ENCODE measurements around the gene ADAMTS8. TPM values are rescaled to one million over a fixed set of nuclear protein-coding genes. Genes with fewer than 3 reads are reported as not detected.
A peak's percentile ranks its signal among the peaks of the same experiment; 100 is the strongest.

ADAMTS8 gene
- 0.13 and 0.16 TPM in 2 replicates for total RNA-seq
- 0.57 TPM for polyA plus RNA-seq (2012)

- DNase-seq (ENCODE audit: low read depth) = no peak
These were observed at the start of gene ADAMTS8 for GRCh38 chr11:130428316-130429119. TSS of gene ADAMTS8 (minus strand) at chr11:130428609. CDS start at chr11:130428286, 323 bp downstream.

DNA sequence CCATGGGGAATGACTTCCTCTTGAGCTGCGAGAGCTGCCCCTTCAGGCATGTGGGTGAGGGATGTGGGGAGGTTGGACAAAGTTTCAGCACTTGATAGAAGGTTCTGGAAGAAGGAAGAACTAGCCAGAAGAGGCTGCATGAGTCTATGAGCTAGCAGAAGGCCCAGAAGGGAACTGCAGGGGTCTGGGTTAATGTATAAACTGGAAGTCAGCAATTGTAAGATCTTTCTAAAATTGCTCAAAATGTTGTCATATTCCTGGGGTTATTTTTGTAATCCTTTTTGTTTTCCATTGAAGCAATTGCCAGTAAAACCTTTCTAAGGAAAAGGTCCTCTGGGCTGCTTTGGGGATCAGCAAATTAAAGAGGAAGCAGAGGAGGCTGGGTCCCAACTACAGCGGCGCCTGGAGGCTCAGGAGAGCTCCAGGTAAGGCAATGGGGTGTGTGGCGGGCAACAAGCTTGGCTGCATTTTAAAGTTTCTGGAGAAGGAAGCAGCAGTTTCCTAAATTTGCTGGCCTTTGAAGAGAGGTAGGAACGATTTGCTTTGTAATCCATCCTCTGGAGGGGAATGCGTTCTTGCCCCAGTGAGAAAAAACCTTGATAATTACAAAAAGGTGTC is 49.3 kb upstream of the ADAMTS8 start:
- DNase-seq (ENCODE audit: low read depth) = peak; percentile 12

DNA sequence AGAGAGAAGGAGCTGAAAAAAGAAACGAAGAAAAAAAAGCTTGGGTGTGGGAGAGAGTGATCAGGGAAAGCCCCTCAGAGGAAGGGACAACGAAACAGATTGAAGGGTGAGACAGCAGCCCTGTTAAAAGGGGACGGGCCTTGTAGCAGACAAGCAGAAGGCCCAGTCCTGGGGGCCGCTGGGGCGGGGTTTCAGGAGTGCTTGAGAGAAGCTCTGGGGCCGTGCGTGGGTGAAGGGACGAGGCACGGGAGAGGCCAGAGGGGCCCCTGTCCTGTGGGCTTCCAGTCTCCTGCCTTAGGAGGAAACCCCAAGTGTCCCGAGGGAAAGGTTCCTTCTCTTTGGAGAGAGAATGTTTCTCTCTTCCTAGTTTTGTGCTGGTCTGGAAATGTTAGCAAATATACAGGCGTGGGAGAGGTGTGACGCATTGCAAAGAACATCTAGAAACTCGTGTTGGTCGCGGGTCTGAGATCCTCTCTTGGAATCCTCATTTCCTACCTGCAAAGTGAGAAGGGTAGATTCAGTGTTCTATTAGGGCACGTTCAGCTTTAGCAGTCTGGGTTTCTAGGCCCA is 48.6 kb upstream of the ADAMTS8 start:
- DNase-seq (ENCODE audit: low read depth) = no peak

- DNase-seq (ENCODE audit: low read depth) = peak; percentile 39
These were observed 48.0 kb upstream of the ADAMTS8 start for GRCh38 chr11:130476200-130476921.

- peak; percentile 10 for DNase-seq (ENCODE audit: low read depth)
These were observed 47.1 kb upstream of the ADAMTS8 start for GRCh38 chr11:130475426-130476053.

GRCh38 chr11:130474637-130475400 is 46.4 kb upstream of the ADAMTS8 start:
- peak; percentile 55 for DNase-seq (ENCODE audit: low read depth)

DNA sequence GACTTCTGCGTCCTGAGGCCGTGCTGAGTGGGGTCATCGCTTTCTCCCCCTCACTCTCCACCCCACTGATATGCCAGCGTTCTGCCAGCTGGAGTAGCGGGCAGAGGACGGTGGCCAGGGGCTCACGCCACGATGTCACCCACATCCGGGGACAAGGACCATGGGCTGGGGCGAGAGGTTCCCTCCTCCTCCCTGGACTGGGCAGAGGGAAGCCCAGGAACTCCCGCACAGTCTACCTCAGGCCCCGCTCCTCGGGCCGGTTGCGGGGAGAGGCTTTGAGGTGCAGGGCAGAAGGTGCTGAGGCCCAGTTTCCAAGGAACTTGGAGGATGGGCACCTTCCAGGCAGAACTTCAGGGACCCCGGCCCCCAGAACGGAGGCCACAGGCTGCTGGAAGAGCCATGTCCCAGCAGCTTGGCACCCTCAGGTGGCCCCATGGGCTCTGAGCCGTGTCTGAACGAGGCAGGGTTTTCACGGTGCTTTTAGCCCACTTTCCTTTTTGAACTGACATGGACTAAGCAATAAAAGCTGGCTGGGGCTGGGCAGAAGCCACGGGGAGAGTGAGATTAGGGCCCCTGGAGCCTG is 45.5 kb upstream of the ADAMTS8 start:
- DNase-seq (ENCODE audit: low read depth) = no peak

- no peak for DNase-seq (ENCODE audit: low read depth)
These were observed 44.8 kb upstream of the ADAMTS8 start for GRCh38 chr11:130473056-130473794.

- DNase-seq (ENCODE audit: low read depth) = no peak
These were observed 44.1 kb upstream of the ADAMTS8 start for GRCh38 chr11:130472434-130472961.

DNA sequence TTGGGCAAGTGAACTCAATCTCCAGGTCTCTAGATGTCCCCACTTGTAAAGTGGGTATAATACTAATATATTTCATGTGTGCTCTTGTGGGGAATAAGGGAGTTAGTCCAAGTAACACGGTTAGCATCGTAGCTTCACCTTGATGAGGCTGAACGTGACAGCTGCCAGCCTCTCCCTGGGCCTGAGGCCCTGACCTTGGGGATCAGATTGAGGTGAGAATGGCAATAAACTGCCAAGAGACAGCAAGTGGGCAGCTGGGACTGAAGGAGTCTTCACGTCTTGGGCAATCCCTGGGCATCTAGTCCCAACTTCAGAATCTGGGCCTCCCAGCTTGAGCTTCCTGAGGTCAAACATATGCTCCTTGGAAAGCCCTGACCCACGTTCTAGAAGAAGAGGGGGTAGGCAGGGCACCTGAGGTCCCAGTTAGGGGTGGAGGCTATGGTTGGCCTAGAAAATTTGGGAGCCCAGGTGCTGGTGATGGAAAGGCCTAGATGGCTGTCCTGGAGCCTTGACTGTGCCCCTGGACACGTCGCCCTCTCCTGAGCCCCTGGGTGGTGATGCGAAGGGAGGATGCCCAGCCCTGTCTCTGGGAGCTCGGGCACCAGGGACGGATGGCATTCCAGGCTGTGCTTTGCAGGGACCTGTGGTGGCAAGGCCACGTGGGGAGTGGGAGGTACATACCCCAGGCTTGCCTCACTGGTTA is 43.5 kb upstream of the ADAMTS8 start:
- DNase-seq (ENCODE audit: low read depth) = no peak

- no peak for DNase-seq (ENCODE audit: low read depth)
These were observed 42.7 kb upstream of the ADAMTS8 start for GRCh38 chr11:130470832-130471706.

- no peak for DNase-seq (ENCODE audit: low read depth)
These were observed 40.8 kb upstream of the ADAMTS8 start for GRCh38 chr11:130469181-130469580.

DNA sequence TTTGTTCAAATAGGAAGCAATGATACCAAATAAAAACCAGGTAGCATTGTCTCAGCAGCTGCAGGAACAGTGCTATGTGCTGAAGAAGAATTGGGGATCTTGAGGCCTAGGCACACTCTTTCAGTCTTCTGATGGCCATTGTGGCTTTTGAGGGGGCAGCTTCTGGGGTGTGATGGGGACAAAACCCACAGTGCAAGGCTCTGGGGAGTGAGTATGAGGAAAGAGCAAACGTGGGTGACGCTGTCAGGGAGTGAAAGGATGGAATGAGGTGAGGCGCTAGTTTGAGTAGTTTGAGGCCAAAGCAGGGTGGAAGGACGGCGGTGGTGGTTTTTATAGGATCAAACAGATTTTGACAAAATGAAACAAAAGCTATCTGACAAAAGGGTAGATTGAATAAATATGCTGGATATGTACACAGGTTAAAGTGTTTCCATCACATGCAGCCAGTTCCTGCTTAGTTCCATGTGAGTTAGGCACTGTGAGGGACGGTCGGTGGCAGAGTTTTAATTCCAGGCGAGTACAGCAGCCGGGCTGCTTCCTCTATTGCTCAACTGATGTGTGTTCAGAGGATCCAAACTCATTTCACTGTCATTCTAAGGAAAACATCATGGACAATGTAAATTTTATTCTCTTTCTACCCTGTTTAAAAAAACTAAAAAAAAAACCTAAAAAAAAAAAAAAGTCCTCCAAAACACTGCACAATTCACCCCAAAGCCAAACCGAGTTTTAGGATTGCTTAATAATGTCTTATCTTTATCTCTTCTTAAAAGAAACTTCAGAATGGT is 38.9 kb upstream of the ADAMTS8 start:
- DNase-seq (ENCODE audit: low read depth) = no peak

- no peak for DNase-seq (ENCODE audit: low read depth)
These were observed 36.9 kb upstream of the ADAMTS8 start for GRCh38 chr11:130465263-130465662.

- DNase-seq (ENCODE audit: low read depth) = peak; percentile 71
These were observed 35.9 kb upstream of the ADAMTS8 start for GRCh38 chr11:130464291-130464812.

DNA sequence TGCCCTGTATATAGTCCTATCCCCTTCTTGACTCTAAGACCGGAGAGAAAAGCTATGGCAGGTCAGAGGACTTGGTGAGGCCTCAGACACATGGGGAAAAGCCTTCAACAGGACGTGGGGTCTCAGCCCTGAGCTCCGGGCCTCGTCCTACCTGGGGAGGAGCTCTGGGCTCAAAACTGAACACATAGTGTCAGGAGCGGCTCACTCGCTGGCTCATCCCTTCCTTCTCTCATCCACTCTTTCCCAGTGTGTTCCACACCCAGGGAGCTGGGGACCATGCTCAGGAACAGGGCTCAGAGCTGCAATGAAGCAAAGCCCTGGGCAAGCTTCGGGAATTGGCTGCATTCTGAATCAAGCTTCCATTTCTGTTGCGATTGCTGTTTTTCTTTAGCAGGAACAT is 34.5 kb upstream of the ADAMTS8 start:
- DNase-seq (ENCODE audit: low read depth) = no peak

All from myocyte (in vitro differentiated cells).